Fibroblast of skin of left quadriceps (primary cell): ENCODE results near the gene KRT5.
"Not testable (repeated sequence)": the region's sequence is repeated elsewhere in the genome, so short reads cannot be mapped to it uniquely, and the experiment has no call there.

ENCODE experiments used
- DNase-seq, 2 experiments: peaks; one replicate each; pipeline ENCODE4 v3.0.0-alpha.2; 2013; ENCODE audit warnings: low read depth in 2 of 2

The KRT5 gene

GRCh38 chr12:52521175-52521567 lies 977 bp upstream of the KRT5 start:
- no peak for DNase-seq

- DNase-seq, result no peak
These were observed 849 bp downstream of the KRT5 start for GRCh38 chr12:52519387-52519703.

DNA sequence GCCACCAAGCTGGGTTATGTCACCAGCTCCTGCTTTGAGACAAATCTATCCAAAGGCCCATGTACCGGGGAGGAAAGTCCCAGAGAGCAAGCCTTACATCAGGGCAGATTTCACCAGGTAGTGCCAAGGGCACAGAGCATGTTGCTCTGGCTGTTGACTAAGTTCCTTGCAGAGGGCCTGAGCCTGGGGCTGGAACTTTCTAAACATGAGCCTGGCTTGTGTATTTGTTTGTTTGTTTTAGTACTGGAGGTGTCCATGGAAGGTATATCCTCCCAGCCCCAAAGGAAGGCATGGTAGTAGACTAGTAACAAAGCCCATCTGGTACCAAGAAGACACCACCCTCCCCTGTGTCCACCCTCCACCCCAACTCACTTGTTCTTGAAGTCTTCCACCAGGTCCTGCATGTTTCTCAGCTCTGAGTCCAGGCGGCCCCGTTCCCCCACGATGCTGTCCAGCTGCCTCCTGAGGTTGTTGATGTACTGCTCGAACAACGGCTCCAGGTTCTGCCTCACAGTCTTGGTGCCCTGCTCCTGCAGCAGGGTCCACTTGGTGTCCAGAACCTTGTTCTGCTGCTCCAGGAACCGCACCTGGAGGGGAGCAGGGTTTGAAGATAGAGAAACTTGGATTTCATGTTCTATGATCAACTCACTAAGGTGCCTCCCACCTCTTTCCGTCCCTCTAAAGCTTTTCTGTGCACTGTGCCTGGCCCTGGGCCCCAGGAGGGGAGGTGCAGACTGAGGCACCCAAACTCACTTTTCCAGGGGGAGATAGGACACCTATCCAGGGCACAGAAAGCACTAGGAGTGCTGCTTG lies 1.4 kb downstream of the KRT5 start:
- no peak for DNase-seq

- no peak for DNase-seq
These were observed 2.3 kb downstream of the KRT5 start for GRCh38 chr12:52517888-52518287.

- DNase-seq, result no peak
These were observed 3.0 kb downstream of the KRT5 start for GRCh38 chr12:52517005-52517835.

DNA sequence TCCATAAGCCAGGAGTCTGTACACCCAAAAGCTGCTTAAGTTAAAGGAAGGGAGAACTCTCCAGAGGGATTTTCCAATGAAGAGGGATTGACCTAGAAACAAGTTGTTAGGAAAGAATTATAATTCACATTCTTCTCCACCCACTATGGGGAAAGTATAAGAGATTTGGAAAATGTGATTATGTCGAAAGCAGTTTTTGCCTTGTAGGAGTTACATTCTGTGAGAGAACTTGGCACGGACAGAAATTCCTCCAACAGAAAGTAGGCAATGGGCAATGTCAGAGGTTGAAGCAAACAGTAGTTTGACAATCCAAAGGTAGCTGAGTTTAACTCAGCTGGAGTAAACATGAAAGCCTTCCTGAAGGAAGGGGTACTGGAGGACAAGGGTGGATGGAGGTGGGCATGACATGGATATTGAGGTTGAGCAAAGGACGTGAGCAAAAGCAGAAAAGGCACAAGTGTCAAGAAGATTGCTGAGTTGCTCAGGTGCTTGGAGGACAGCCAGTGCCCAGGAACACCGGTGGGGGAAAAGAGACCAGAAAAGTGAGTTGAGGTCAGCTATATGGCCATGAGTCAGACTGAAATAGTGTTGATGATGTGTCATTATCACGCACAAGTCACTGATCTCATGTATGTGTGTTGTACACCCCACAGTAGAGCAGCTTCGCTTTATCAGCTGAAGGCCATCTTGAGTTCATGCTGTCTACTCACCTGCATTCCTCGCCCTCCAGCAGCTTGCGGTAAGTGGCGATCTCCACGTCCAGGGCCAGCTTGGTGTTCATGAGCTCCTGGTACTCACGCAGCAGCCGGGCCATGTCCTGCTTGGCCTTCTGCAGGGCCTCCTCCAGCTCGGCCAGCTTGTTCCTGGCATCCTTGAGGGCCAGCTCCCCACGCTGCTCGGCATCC lies 4.0 kb downstream of the KRT5 start:
- DNase-seq, result no peak

- no peak for DNase-seq
These were observed 4.9 kb downstream of the KRT5 start for GRCh38 chr12:52515319-52515646.

DNA sequence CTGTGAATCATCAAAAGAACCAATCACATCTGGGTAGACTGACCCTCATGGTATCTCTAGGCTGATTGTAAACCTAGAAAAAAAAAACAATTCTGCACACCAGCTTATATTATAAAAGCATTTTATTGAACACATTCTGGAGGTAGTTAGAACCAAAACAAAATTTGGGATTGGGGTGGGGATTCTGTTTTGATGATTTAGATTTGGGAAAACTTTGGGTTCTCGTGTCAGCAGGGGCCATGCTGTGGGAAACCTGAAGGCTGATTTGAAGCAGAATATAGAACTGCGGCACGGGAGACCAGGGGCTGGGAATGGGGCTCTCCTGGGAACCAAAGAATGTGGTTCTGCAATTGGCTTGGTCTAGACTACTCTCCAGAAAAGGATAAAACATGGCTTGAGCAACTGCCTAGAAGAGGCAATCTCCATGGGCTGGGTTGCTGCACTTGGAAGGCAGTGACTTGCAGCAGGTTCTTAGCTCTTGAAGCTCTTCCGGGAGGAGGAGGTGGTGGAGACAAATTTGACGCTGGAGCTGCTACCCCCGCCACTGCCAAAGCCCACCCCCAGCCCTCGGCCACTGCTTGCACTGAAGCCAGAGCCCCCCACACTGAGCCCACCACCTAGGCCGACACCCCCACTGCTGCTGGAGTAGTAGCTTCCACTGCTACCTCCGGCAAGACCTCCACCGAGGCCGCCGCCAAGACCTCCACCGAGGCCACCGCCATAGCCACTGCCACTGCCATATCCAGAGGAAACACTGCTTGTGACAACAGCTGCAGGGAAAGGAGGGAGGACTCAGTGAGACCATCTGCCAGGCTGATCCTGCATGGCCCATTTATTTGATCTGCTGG lies 5.5 kb downstream of the KRT5 start:
- no peak for DNase-seq

GRCh38 chr12:52513736-52514135 lies 6.5 kb downstream of the KRT5 start:
- no peak for DNase-seq

- DNase-seq, result no peak
These were observed 12.0 kb downstream of the KRT5 start for GRCh38 chr12:52508211-52508610.

- peak; percentile 27 to 29 for DNase-seq
These were observed 13.1 kb downstream of the KRT5 start for GRCh38 chr12:52506858-52507715.

DNA sequence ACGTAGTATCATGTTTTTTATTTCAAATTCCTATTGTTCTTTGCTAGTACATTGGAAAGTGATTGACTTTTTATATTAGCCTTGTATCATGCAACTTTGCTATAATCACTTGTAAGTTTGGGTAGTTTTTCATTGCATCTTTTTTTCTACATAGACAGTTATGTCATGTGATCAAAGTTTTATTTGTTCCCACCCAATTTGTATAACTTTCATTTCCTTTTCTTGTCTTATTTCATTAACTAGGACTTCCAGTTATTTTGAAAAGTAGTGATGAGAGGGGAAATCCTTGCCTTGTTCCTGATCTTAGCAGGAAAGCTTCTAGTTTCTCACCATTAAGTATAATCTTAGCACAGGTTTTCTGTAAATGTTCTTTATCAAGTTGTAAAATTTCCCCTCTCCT lies 17.3 kb downstream of the KRT5 start:
- no peak for DNase-seq

GRCh38 chr12:52501490-52501889 lies 18.7 kb downstream of the KRT5 start:
- DNase-seq, result no peak

DNA sequence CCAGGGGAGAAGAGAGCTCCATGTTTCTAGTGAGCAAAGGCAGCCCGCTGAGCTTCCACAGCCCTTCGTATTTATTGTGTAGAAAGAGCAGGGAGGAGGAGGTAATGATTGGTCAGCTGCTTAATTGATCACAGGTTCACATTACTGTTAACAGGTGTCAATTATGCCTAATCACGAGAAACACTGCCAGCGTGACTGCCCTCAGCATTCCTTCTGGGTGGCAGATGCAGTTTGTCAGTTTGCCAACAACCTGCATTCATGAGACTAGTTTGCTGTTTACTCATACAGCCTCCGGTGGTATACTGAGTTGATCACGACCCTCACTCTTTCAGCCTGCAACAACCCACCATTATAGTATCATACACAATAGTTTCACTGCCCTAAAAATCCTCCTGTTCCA lies 19.6 kb downstream of the KRT5 start:
- DNase-seq, result not testable (repeated sequence)

DNA sequence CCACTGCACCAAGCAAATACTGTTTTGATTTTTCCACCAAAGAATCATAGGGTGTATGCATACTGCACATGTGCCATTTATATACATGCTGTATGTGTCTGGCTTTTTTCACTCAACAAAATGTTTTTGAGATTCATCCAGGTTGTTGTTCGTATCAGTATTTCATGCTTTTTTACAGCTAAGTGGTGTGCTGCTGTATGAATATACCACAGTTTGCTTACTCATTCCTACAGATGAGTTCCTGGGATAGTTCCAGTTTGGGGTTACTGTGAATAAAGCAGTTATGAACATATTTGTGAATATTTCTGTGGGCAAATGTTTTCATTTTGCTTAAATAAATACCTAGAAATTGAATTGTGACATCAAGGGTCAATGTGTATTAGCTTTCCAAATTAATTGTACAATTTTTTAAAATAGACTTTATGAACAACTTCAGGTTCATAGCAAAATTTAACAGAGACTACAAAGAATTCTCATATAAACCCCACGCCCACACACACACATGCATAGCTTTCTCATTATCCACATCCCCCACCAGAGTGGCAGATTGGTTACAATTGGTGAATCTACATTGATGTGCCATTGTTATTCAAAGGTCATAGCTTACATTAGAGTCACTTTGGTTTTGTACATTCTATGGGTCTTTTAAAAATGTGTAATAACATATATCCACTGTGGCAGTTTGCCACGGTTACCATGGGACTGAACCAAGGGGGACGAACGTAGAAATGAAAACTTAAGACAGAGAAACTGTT lies 20.2 kb downstream of the KRT5 start:
- DNase-seq, result no peak

- DNase-seq, result no peak
These were observed 21.2 kb downstream of the KRT5 start for GRCh38 chr12:52498946-52499345.

DNA sequence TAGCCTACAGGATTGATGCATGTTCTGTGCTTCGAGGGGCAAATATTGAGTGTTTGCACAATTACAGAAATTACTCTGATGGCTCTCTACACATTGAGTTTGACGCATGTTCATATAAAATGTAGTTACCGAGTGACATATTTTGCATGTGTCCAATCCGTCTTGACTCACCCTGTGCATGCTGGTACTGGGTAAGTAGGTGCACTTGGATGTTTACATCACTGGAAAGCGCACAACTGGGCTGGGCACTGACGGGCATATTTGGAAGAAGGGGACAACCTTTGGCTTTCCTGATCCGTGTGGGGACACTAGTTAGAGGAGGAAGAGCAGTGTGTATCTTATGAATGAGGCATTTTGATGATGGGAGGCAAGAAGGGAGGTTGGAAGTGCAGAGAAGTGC lies 22.2 kb downstream of the KRT5 start:
- no peak for DNase-seq

DNA sequence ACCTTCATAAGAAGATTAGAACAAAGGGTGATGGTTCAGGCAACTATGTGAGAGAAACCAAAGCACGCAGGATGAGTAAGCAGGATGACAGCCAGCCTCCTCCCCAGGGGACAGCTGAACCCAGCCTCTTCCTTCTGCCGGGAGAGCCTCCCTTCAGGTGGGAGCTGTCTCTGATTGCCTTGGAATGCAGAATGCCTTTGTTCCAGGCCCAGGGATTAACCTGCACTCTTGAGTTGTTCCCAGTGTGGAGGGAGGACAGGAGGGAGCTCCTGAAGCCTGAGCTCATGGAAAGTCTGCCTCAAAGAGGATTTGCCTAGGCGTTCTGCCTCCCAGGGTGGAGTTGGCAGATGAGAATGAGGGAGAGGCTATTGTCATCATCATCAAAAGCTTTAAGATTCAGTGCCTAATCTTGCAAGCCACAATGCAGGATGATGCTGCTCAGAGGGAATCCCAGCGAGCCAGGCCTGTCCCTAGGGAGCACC lies 23.6 kb downstream of the KRT5 start:
- DNase-seq, result peak; percentile 46 to 49

DNA sequence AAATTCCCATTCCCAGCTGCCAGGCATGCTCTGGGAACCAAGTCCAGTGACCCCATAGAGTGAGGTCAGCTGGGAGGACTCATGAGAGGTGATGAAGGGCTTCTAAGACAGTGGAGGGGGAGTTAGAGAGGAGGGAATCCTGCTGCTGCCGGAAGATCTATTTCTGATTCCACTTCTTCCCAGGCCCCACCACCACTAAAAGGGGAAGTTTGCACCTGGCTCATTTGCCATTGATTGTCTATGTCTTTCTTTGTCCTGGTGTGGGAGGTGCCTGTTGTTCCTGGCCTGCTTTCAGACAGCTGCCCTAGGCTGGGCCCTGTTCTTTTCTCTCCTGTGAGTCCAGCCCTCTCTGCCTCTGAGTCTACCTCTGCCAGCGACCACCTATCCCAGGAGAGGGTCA lies 24.1 kb downstream of the KRT5 start:
- DNase-seq, result no peak

GRCh38 chr12:52495389-52495788 lies 24.8 kb downstream of the KRT5 start:
- no peak for DNase-seq
